WTC11 (cell line): ENCODE measurements around the gene ZSCAN20. TPM values are rescaled to one million over a fixed set of nuclear protein-coding genes. Genes with fewer than 3 reads are reported as not detected.

Source experiments
- ATAC-seq: fragments of 200-7000 bp; cut with Tn5 transposase; 2 replicates; pipeline ENCODE4 v1.10.0; 2021; ENCODE audit warnings: mild to moderate bottlenecking, moderate library complexity
- CTCF ChIA-PET: fragments of 300-600 bp; sonication (Branson Sonifier 250); formaldehyde crosslinking; loops from one replicate; lab custom pipeline; 2021; ENCODE audit warnings: antibody characterized with exemption; lab: Charles Lee
- POLR2A ChIA-PET: fragments of 350-600 bp; sonication (Branson Sonifier 250); formaldehyde crosslinking; loops from one replicate; lab custom pipeline; 2021; ENCODE audit warnings: antibody characterized with exemption; lab: Charles Lee
- DNase-seq: peaks from one replicate; pipeline ENCODE4 v3.0.0; 2021; ENCODE audit warnings: low spot score
- H3K27ac Mint-ChIP-seq: 2 replicates; pipeline ENCODE4 v1.8.0; 2021; ENCODE audit warnings: mixed read lengths
- H3K27me3 Mint-ChIP-seq: 2 replicates; pipeline ENCODE4 v1.8.0; 2021; ENCODE audit warnings: low read depth, mild to moderate bottlenecking, moderate library complexity, mixed read lengths
- H3K36me3 Mint-ChIP-seq: 2 replicates; pipeline ENCODE4 v1.8.0; 2021; ENCODE audit warnings: mixed read lengths
- H3K4me1 Mint-ChIP-seq: 2 replicates; pipeline ENCODE4 v1.8.0; 2022; ENCODE audit warnings: mixed read lengths
- H3K4me3 Mint-ChIP-seq: 2 replicates; pipeline ENCODE4 v1.8.0; 2021; ENCODE audit warnings: mild to moderate bottlenecking, moderate library complexity, mixed read lengths
- H3K9me3 Mint-ChIP-seq: 2 replicates; pipeline ENCODE4 v1.8.0; 2021; ENCODE audit warnings: mixed read lengths
- AFF4 ChIP-seq: sonication (generic); formaldehyde crosslinking; IDR thresholded peaks from 2 replicates; pipeline ENCODE4 v1.8.1; 2023; ENCODE audit warnings: mild to moderate bottlenecking, missing genetic modification reagents, borderline replicate concordance
- CREM ChIP-seq: sonication (generic); formaldehyde crosslinking; IDR thresholded peaks from 2 replicates; pipeline ENCODE4 v1.8.1; 2022; ENCODE audit warnings: mild to moderate bottlenecking, missing genetic modification reagents, moderate library complexity
- ERG ChIP-seq: fragments of 250-450 bp; sonication (Bioruptor Pico); IDR thresholded peaks from 2 replicates; pipeline ENCODE4 v1.8.0; 2021; ENCODE audit warnings: mild to moderate bottlenecking
- ESRRA ChIP-seq: sonication (generic); formaldehyde crosslinking; IDR thresholded peaks from 2 replicates; pipeline ENCODE4 v1.8.1; 2022; ENCODE audit warnings: mild to moderate bottlenecking, missing genetic modification reagents, borderline replicate concordance
- IRF2 ChIP-seq: sonication (generic); formaldehyde crosslinking; IDR thresholded peaks from 2 replicates; pipeline ENCODE4 v1.8.0; 2022; ENCODE audit warnings: low read depth, missing genetic modification reagents, borderline replicate concordance
- MLX ChIP-seq: sonication (generic); formaldehyde crosslinking; IDR thresholded peaks from 2 replicates; pipeline ENCODE4 v1.8.1; 2023; ENCODE audit warnings: mild to moderate bottlenecking, missing genetic modification reagents, moderate library complexity
- MXD4 ChIP-seq: fragments of 250-450 bp; sonication (Bioruptor Pico); IDR thresholded peaks from 2 replicates; pipeline ENCODE4 v1.8.0; 2021; ENCODE audit warnings: mild to moderate bottlenecking, moderate library complexity, borderline replicate concordance
- MYBL2 ChIP-seq: sonication (generic); formaldehyde crosslinking; IDR thresholded peaks from 2 replicates; pipeline ENCODE4 v1.8.1; 2023; ENCODE audit warnings: mild to moderate bottlenecking, moderate library complexity, missing genetic modification reagents
- NFATC4 ChIP-seq: fragments of 250-450 bp; sonication (Bioruptor Pico); IDR thresholded peaks from 2 replicates; pipeline ENCODE4 v1.9.0; 2021; ENCODE audit warnings: mild to moderate bottlenecking
- NR1H2 ChIP-seq: sonication (generic); formaldehyde crosslinking; IDR thresholded peaks from 2 replicates; pipeline ENCODE4 v1.9.0; 2021; ENCODE audit warnings: mild to moderate bottlenecking, moderate library complexity, missing genetic modification reagents
- PREB ChIP-seq: sonication (generic); formaldehyde crosslinking; IDR thresholded peaks from 2 replicates; pipeline ENCODE4 v1.8.1; 2022; ENCODE audit warnings: mild to moderate bottlenecking, missing genetic modification reagents, moderate library complexity, borderline replicate concordance
- SMAD4 ChIP-seq: sonication (generic); formaldehyde crosslinking; IDR thresholded peaks from 2 replicates; pipeline ENCODE4 v1.8.0; 2022; ENCODE audit warnings: mild to moderate bottlenecking, missing genetic modification reagents
- TCF7 ChIP-seq: sonication (generic); formaldehyde crosslinking; IDR thresholded peaks from 2 replicates; pipeline ENCODE4 v1.8.0; 2022; ENCODE audit warnings: mild to moderate bottlenecking, low read depth, missing genetic modification reagents, moderate library complexity
- TEAD4 ChIP-seq: sonication (generic); formaldehyde crosslinking; IDR thresholded peaks from 2 replicates; pipeline ENCODE4 v1.8.0; 2022; ENCODE audit warnings: mild to moderate bottlenecking, missing genetic modification reagents
- USF2 ChIP-seq: sonication (generic); formaldehyde crosslinking; IDR thresholded peaks from 2 replicates; pipeline ENCODE4 v1.8.1; 2023; ENCODE audit warnings: mild to moderate bottlenecking, missing genetic modification reagents, moderate library complexity
- ZMAT4 ChIP-seq: fragments of 250-450 bp; sonication (Bioruptor Pico); IDR thresholded peaks from 2 replicates; pipeline ENCODE4 v1.9.0; 2021; ENCODE audit warnings: mild to moderate bottlenecking
- ZNF138 ChIP-seq: sonication (generic); formaldehyde crosslinking; conservative IDR thresholded peaks from 2 replicates; pipeline ENCODE4 v1.8.1; 2022; ENCODE audit warnings: mild to moderate bottlenecking, moderate library complexity, missing genetic modification reagents
- ZNF263 ChIP-seq: sonication (generic); formaldehyde crosslinking; IDR thresholded peaks from 2 replicates; pipeline ENCODE4 v1.8.1; 2022; ENCODE audit warnings: low read depth, mild to moderate bottlenecking, moderate library complexity, missing genetic modification reagents
- ZNF396 ChIP-seq: fragments of 250-450 bp; sonication (Bioruptor Pico); IDR thresholded peaks from 2 replicates; pipeline ENCODE4 v1.8.0; 2021; ENCODE audit warnings: mild to moderate bottlenecking, moderate library complexity, borderline replicate concordance
- ZNF425 ChIP-seq: fragments of 250-450 bp; sonication (Bioruptor Pico); conservative IDR thresholded peaks from 2 replicates; pipeline ENCODE4 v1.9.0; 2021; ENCODE audit warnings: mild to moderate bottlenecking
- ZNF671 ChIP-seq: fragments of 250-450 bp; sonication (Bioruptor Pico); IDR thresholded peaks from 2 replicates; pipeline ENCODE4 v1.8.0; 2021; ENCODE audit warnings: mild to moderate bottlenecking
- total RNA-seq: library from RNA; stranded (reverse); gene quantifications from 3 replicates; pipeline ENCODE4 v1.2.3, GENCODE V29; 2021

ZSCAN20 gene
- total RNA-seq, 1 experiment from 2014 or later: 3.7 TPM

- TF ChIP-seq AFF4 (CRISPR knock-in tag): no peak
- TF ChIP-seq NR1H2 (CRISPR knock-in tag): no peak
- TF ChIP-seq IRF2 (CRISPR knock-in tag): no peak
- no peak for TF ChIP-seq ZMAT4 (CRISPR knock-in tag)
- no peak for TF ChIP-seq ZNF425
- TF ChIP-seq, all 79 proteins: peak for 0
These were observed 22.5 kb downstream of the ZSCAN20 start (continued) for GRCh38 chr1:33494929-33495328.

GRCh38 chr1:33497410-33497809, 25.0 kb downstream of the ZSCAN20 start:
- Mint-ChIP-seq H3K4me1 (peaks cover 5% of the 10 kb centered on the region), H3K4me3 (no peak overlapping the region), H3K9me3 (peaks cover 57% of the 10 kb centered on the region), H3K27ac (no peak overlapping the region), H3K36me3 (peaks cover 39% of the 10 kb centered on the region), H3K27me3 (peaks cover 15% of the 10 kb centered on the region)
- ATAC-seq: no peak
- ChIA-PET POLR2A (no interaction called here), CTCF (interaction anchor here (1.2 kb wide), 1 partner anchor 27 kb away, joined by 3 read pairs; no protein-coding TSS in a partner anchor)
- TF ChIP-seq MXD4 (no peak), ZNF396 (no peak), TEAD4 (CRISPR knock-in tag) (no peak), USF2 (CRISPR knock-in tag) (no peak), PREB (CRISPR knock-in tag) (no peak), CREM (no peak), TCF7 (CRISPR knock-in tag) (no peak), ZNF263 (CRISPR knock-in tag) (no peak), SMAD4 (no peak), MYBL2 (CRISPR knock-in tag) (no peak), MLX (CRISPR knock-in tag) (no peak), ESRRA (CRISPR knock-in tag) (no peak), NFATC4 (CRISPR knock-in tag) (no peak), ZNF138 (CRISPR knock-in tag) (no peak), AFF4 (CRISPR knock-in tag) (no peak), ZNF671 (CRISPR knock-in tag) (no peak), ERG (no peak)
- no peak for DNase-seq
